Activated T-cell treated with anti-CD3 and anti-CD28 coated beads, Interleukin-2, amount 50 U/mL, for 72 hours (primary cell): ENCODE data around the gene SETBP1. TPM values are rescaled to one million over a fixed set of nuclear protein-coding genes. Genes with fewer than 3 reads are reported as not detected.

ENCODE experiments used
- ATAC-seq, 2 donors: fragments of 150-1000 bp; cut with Tn5 transposase; replicated peaks in 1 of 2; 2 replicates each; pipeline ENCODE4 v1.10.0; 2021; ENCODE audit warnings: moderate library complexity in 2 of 2, mild to moderate bottlenecking in 1 of 2
- DNase-seq, 2 donors: peaks; one replicate each; pipeline ENCODE4 v3.0.0; 2021 to 2022; ENCODE audit warnings: mixed read lengths in 1 of 2
- H3K27ac Mint-ChIP-seq: one replicate; pipeline ENCODE4 v1.8.0; 2022; ENCODE audit warnings: mild to moderate bottlenecking, moderate library complexity, mixed read lengths
- H3K27me3 Mint-ChIP-seq: one replicate; pipeline ENCODE4 v1.8.0; 2022; ENCODE audit warnings: low read depth, mixed read lengths
- H3K36me3 Mint-ChIP-seq, 2 donors: one replicate each; pipeline ENCODE4 v1.8.0; 2022; ENCODE audit warnings: mixed read lengths in 2 of 2, mild to moderate bottlenecking in 1 of 2; ENCODE audit not compliant: insufficient read depth in 2 of 2
- H3K4me1 Mint-ChIP-seq: one replicate; pipeline ENCODE4 v1.8.0; 2022; ENCODE audit warnings: low read depth, mixed read lengths
- H3K4me3 Mint-ChIP-seq, 2 donors: one replicate each; pipeline ENCODE4 v1.8.0; 2022; ENCODE audit warnings: mild to moderate bottlenecking in 2 of 2, mixed read lengths in 2 of 2, moderate library complexity in 2 of 2
- H3K9me3 Mint-ChIP-seq, 2 donors: one replicate each; pipeline ENCODE4 v1.8.0; 2022; ENCODE audit warnings: mixed read lengths in 2 of 2
- total RNA-seq, 2 donors: library from RNA; stranded (reverse); gene quantifications; one replicate each; pipeline ENCODE4 v1.2.3, GENCODE V29; 2022

The SETBP1 gene
- total RNA-seq, 2 donors from 2014 or later = 3.8 to 13.8 TPM

GRCh38 chr18:44922968-44923367 is 242.3 kb downstream of the SETBP1 start:
- ATAC-seq (no peak), DNase-seq (no peak)
- H3K36me3 Mint-ChIP-seq = no peaks in the 10 kb centered on the region
- no peak overlapping the region for H3K27ac Mint-ChIP-seq
- no peak overlapping the region for H3K4me3 Mint-ChIP-seq
- H3K4me1 Mint-ChIP-seq = no peaks in the 10 kb centered on the region
- no peaks in the 10 kb centered on the region for H3K9me3 Mint-ChIP-seq
- no peaks in the 10 kb centered on the region for H3K27me3 Mint-ChIP-seq

GRCh38 chr18:44924785-44925499 is 244.3 kb downstream of the SETBP1 start:
- H3K9me3 Mint-ChIP-seq = peaks cover 3 to 4% of the 10 kb centered on the region in 2 donors
- no peaks in the 10 kb centered on the region for H3K27me3 Mint-ChIP-seq
- ATAC-seq (no peak), DNase-seq (no peak)
- no peak overlapping the region for H3K4me3 Mint-ChIP-seq
- H3K4me1 Mint-ChIP-seq = no peaks in the 10 kb centered on the region
- no peak overlapping the region for H3K27ac Mint-ChIP-seq
- H3K36me3 Mint-ChIP-seq = peaks cover 0 to 3% of the 10 kb centered on the region in 2 donors

- peaks cover 6 to 7% of the 10 kb centered on the region in 2 donors for H3K9me3 Mint-ChIP-seq
- H3K4me3 Mint-ChIP-seq = no peak overlapping the region
- no peaks in the 10 kb centered on the region for H3K4me1 Mint-ChIP-seq
- H3K36me3 Mint-ChIP-seq = peaks cover 0 to 5% of the 10 kb centered on the region in 2 donors
- ATAC-seq = peak; percentile 80 to 98
- H3K27ac Mint-ChIP-seq = no peak overlapping the region
- peak in 1 of 2 donors; percentile 19 for DNase-seq
- peaks cover 2% of the 10 kb centered on the region for H3K27me3 Mint-ChIP-seq
Observed at GRCh38 chr18:44927127-44927849, 246.6 kb downstream of the SETBP1 start.

- no peak for DNase-seq
Observed at GRCh38 chr18:44934901-44935300, 254.2 kb downstream of the SETBP1 start.

GRCh38 chr18:44935455-44935854 is 254.8 kb downstream of the SETBP1 start:
- H3K4me3 Mint-ChIP-seq = no peak overlapping the region

More at GRCh38 chr18:44934901-44935300, 254.2 kb downstream of the SETBP1 start:
- H3K27ac Mint-ChIP-seq = no peak overlapping the region
- ATAC-seq = no peak
- peaks cover 2 to 4% of the 10 kb centered on the region in 2 donors for H3K9me3 Mint-ChIP-seq
- peaks cover 20% of the 10 kb centered on the region for H3K27me3 Mint-ChIP-seq
- no peaks in the 10 kb centered on the region for H3K4me1 Mint-ChIP-seq
- H3K36me3 Mint-ChIP-seq = peaks cover 4 to 7% of the 10 kb centered on the region in 2 donors
- no peak overlapping the region for H3K4me3 Mint-ChIP-seq

GRCh38 chr18:44936485-44936884 is 255.8 kb downstream of the SETBP1 start:
- no peak for ATAC-seq
- Mint-ChIP-seq H3K27me3 (peaks cover 20% of the 10 kb centered on the region), H3K4me3 (no peak overlapping the region), H3K27ac (no peak overlapping the region), H3K36me3 (peaks cover 4 to 7% of the 10 kb centered on the region in 2 donors), H3K4me1 (no peaks in the 10 kb centered on the region), H3K9me3 (peaks cover 0 to 4% of the 10 kb centered on the region in 2 donors)
- no peak for DNase-seq

More at GRCh38 chr18:44935455-44935854, 254.8 kb downstream of the SETBP1 start:
- Mint-ChIP-seq H3K27ac (no peak overlapping the region), H3K27me3 (peaks cover 20% of the 10 kb centered on the region), H3K4me1 (no peaks in the 10 kb centered on the region), H3K36me3 (peaks cover 4 to 7% of the 10 kb centered on the region in 2 donors), H3K9me3 (peaks cover 2 to 4% of the 10 kb centered on the region in 2 donors)
- DNase-seq (no peak), ATAC-seq (no peak)

- H3K27ac Mint-ChIP-seq = no peak overlapping the region
- no peak overlapping the region for H3K4me3 Mint-ChIP-seq
- peaks cover 10% of the 10 kb centered on the region for H3K27me3 Mint-ChIP-seq
- ATAC-seq (no peak), DNase-seq (no peak)
- no peaks in the 10 kb centered on the region for H3K4me1 Mint-ChIP-seq
- H3K9me3 Mint-ChIP-seq = no peaks in the 10 kb centered on the region
- peaks cover 0 to 2% of the 10 kb centered on the region in 2 donors for H3K36me3 Mint-ChIP-seq
Observed at GRCh38 chr18:44937960-44938719, 257.5 kb downstream of the SETBP1 start.

- peaks cover 10% of the 10 kb centered on the region for H3K27me3 Mint-ChIP-seq
- DNase-seq (no peak), ATAC-seq (no peak)
- H3K36me3 Mint-ChIP-seq = peaks cover 0 to 2% of the 10 kb centered on the region in 2 donors
- H3K4me3 Mint-ChIP-seq = no peak overlapping the region
- no peaks in the 10 kb centered on the region for H3K4me1 Mint-ChIP-seq
- H3K27ac Mint-ChIP-seq = no peak overlapping the region
- H3K9me3 Mint-ChIP-seq = no peaks in the 10 kb centered on the region
Observed at GRCh38 chr18:44938720-44939665, 258.3 kb downstream of the SETBP1 start.

GRCh38 chr18:44941516-44941915 is 260.8 kb downstream of the SETBP1 start:
- Mint-ChIP-seq H3K4me3 (no peak overlapping the region), H3K4me1 (no peaks in the 10 kb centered on the region), H3K36me3 (no peaks in the 10 kb centered on the region), H3K27me3 (peaks cover 10% of the 10 kb centered on the region), H3K9me3 (no peaks in the 10 kb centered on the region), H3K27ac (peak overlapping the region; percentile 15)
- DNase-seq (no peak), ATAC-seq (no peak)

GRCh38 chr18:44942073-44942472 is 261.4 kb downstream of the SETBP1 start:
- Mint-ChIP-seq H3K4me1 (no peaks in the 10 kb centered on the region), H3K9me3 (no peaks in the 10 kb centered on the region), H3K4me3 (no peak overlapping the region), H3K27ac (no peak overlapping the region), H3K27me3 (peaks cover 10% of the 10 kb centered on the region), H3K36me3 (no peaks in the 10 kb centered on the region)
- DNase-seq (no peak), ATAC-seq (no peak)

GRCh38 chr18:44943311-44943881 is 262.7 kb downstream of the SETBP1 start:
- Mint-ChIP-seq H3K36me3 (no peaks in the 10 kb centered on the region), H3K27ac (no peak overlapping the region), H3K27me3 (peaks cover 10% of the 10 kb centered on the region), H3K4me3 (no peak overlapping the region), H3K9me3 (no peaks in the 10 kb centered on the region), H3K4me1 (no peaks in the 10 kb centered on the region)
- DNase-seq (no peak), ATAC-seq (no peak)

GRCh38 chr18:44944461-44944860 is 263.8 kb downstream of the SETBP1 start:
- no peak for ATAC-seq
- Mint-ChIP-seq H3K27ac (no peak overlapping the region), H3K4me1 (no peaks in the 10 kb centered on the region), H3K9me3 (no peaks in the 10 kb centered on the region), H3K4me3 (no peak overlapping the region), H3K27me3 (peaks cover 3% of the 10 kb centered on the region), H3K36me3 (no peaks in the 10 kb centered on the region)
- no peak for DNase-seq
